ENCODE data around the gene CYTH1.

The CYTH1 gene

DNA sequence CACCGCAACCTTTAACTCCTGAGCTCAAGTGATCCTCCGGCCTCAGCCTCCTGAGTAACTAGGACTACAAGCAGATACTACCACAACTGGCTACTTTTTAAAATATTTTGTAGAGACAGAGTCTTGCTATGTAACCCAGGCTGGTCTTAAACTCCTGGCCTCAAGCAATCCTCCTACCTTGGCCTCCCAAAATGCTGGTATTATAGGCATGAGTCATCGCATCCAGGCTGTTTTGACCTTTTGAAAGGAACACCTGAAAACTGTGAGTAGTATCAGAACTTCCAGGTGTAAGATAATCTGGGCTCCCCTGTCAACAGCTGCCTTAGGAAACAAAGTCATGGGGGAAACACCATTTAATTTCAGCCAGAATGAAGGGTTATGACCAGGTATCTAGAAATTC, 77.5 kb downstream of the CYTH1 start:
- ChIA-PET POLR2A (interaction anchor here (0.7 kb wide), 1 partner anchor 218 kb away, joined by 5 read pairs; no protein-coding TSS in a partner anchor), CTCF (interaction anchor here (0.5 to 1.2 kb wide), 2 partner anchors 32 to 208 kb away, joined by 3 to 6 read pairs; no protein-coding TSS in a partner anchor)
- Histone ChIP-seq H3K36me3 (ENCODE audit: control insufficient read depth in 2 of 2, insufficient read depth in 1 of 2, low read length in 2 of 2) (peaks cover 18 to 57% of the 10 kb centered on the region in 2 experiments), H3K4me3 (ENCODE audit: low read depth, low read length) (no peak overlapping the region), H3K9me3 (ENCODE audit: control insufficient read depth, insufficient read depth, low read depth, low read length) (no peaks in the 10 kb centered on the region), H3K4me1 (ENCODE audit: control insufficient read depth, insufficient read depth, low read length) (peaks cover 16% of the 10 kb centered on the region), H3K27ac (ENCODE audit: extremely low read depth, low read depth, low read length) (no peak overlapping the region)
- TF ChIP-seq, protein P1, sequence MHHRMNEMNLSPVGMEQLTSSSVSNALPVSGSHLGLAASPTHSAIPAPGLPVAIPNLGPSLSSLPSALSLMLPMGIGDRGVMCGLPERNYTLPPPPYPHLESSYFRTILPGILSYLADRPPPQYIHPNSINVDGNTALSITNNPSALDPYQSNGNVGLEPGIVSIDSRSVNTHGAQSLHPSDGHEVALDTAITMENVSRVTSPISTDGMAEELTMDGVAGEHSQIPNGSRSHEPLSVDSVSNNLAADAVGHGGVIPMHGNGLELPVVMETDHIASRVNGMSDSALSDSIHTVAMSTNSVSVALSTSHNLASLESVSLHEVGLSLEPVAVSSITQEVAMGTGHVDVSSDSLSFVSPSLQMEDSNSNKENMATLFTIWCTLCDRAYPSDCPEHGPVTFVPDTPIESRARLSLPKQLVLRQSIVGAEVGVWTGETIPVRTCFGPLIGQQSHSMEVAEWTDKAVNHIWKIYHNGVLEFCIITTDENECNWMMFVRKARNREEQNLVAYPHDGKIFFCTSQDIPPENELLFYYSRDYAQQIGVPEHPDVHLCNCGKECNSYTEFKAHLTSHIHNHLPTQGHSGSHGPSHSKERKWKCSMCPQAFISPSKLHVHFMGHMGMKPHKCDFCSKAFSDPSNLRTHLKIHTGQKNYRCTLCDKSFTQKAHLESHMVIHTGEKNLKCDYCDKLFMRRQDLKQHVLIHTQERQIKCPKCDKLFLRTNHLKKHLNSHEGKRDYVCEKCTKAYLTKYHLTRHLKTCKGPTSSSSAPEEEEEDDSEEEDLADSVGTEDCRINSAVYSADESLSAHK (tag by site-specific recombination; IDR thresholded peaks at IDR 0.05) = no peak
- TF ChIP-seq ZNF658 (tag by site-specific recombination; IDR thresholded peaks at IDR 0.05) = no peak
- no peak for TF ChIP-seq GLI4 (tag by site-specific recombination; IDR thresholded peaks at IDR 0.05)

DNA sequence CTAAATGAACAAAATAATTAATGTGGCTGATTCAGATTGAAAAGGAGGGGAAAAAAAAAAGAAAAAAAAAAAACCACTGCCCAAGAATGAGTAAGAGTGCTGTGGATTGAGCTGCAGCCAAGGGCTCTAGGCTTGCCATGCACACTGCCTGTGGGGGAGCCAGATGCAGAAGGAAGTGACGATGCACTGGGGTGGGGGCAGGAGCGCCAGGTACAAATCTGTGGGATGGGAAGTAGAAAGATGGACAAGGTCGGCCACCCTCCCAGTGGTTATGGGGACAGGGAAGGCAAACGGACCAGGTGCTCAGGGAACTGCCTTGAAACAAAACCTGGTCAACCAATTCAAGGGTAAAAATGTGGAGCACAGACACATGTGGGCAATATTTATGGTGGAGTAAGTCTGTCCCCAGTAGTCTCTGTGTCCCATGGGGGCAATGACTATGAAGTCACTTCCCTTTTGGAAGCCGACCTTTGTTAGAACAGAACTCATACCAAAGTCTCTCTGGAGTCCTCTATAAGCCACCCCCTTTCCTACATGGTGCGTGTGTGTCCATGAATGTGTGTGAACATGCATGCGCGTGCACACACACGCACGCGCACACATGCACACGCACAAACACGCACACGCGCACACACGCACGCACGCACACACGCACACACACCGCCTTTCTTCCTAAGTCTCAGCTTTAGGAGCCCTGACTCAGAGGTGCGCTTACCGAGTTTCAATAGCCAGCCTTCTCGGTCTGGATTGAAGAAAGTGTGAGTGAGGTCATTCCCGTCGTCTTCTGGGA, 84.3 kb downstream of the CYTH1 start:
- ChIA-PET POLR2A (interaction anchor here (0.7 kb wide), 1 partner anchor 12 kb away, joined by 4 read pairs; no protein-coding TSS in a partner anchor), CTCF (interaction anchor here (0.5 to 1.8 kb wide), 4 partner anchors 10 to 613 kb away, joined by 3 to 6 read pairs (median 4); no protein-coding TSS in a partner anchor)
- H3K36me3 ChIP-seq (ENCODE audit: control insufficient read depth in 2 of 2, insufficient read depth in 1 of 2, low read length in 2 of 2) = peaks cover 53 to 88% of the 10 kb centered on the region in 2 experiments
- no peak overlapping the region for H3K27ac ChIP-seq (ENCODE audit: extremely low read depth, low read depth, low read length)
- no peaks in the 10 kb centered on the region for H3K4me1 ChIP-seq (ENCODE audit: control insufficient read depth, insufficient read depth, low read length)
- no peaks in the 10 kb centered on the region for H3K9me3 ChIP-seq (ENCODE audit: control insufficient read depth, insufficient read depth, low read depth, low read length)
- TF ChIP-seq, protein P2, sequence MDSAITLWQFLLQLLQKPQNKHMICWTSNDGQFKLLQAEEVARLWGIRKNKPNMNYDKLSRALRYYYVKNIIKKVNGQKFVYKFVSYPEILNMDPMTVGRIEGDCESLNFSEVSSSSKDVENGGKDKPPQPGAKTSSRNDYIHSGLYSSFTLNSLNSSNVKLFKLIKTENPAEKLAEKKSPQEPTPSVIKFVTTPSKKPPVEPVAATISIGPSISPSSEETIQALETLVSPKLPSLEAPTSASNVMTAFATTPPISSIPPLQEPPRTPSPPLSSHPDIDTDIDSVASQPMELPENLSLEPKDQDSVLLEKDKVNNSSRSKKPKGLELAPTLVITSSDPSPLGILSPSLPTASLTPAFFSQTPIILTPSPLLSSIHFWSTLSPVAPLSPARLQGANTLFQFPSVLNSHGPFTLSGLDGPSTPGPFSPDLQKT (IDR thresholded peaks at IDR 0.05; ENCODE audit: borderline replicate concordance, low read depth, low read length) = no peak
- TF ChIP-seq, protein P3, sequence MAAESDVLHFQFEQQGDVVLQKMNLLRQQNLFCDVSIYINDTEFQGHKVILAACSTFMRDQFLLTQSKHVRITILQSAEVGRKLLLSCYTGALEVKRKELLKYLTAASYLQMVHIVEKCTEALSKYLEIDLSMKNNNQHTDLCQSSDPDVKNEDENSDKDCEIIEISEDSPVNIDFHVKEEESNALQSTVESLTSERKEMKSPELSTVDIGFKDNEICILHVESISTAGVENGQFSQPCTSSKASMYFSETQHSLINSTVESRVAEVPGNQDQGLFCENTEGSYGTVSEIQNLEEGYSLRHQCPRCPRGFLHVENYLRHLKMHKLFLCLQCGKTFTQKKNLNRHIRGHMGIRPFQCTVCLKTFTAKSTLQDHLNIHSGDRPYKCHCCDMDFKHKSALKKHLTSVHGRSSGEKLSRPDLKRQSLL (tag by site-specific recombination; IDR thresholded peaks at IDR 0.05) = no peak
- no peak for TF ChIP-seq ZNF561 (tag by site-specific recombination; IDR thresholded peaks at IDR 0.05; ENCODE audit: borderline replicate concordance)
- H3K4me3 ChIP-seq (ENCODE audit: low read depth, low read length) = no peak overlapping the region

DNA sequence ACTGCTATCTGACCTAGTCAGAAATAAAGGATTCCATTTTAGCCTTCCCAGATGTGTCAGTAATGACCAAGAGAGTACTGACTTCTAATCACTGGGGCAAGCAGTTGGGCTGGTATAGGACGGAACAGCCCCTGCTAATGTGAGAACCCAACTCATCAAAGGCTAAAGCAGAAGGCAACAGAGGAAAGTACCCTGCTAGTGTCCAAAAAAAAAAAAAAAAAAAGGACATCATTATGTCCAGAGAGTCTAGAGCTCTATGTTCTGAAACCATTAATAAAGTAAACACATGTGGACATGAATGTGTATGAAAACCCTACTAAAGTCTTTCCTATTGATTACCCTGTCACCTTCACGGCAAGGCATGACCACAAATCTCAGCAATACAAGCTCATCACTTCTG, 85.0 kb downstream of the CYTH1 start:
- H3K9me3 ChIP-seq (ENCODE audit: control insufficient read depth, insufficient read depth, low read depth, low read length) = no peaks in the 10 kb centered on the region
- H3K4me1 ChIP-seq (ENCODE audit: control insufficient read depth, insufficient read depth, low read length) = no peaks in the 10 kb centered on the region
- no peak overlapping the region for H3K27ac ChIP-seq (ENCODE audit: extremely low read depth, low read depth, low read length)
- no peak for TF ChIP-seq ZNF670 (tag by site-specific recombination; IDR thresholded peaks at IDR 0.05; ENCODE audit: low read depth)
- no peak for TF ChIP-seq RBAK (tag by site-specific recombination; IDR thresholded peaks at IDR 0.05)
- TF ChIP-seq ZNF561 (tag by site-specific recombination; IDR thresholded peaks at IDR 0.05; ENCODE audit: borderline replicate concordance) = no peak
- TF ChIP-seq ZNF140 (tag by site-specific recombination; IDR thresholded peaks at IDR 0.05) = no peak
- TF ChIP-seq KLF10 (tag by site-specific recombination; IDR thresholded peaks at IDR 0.05) = no peak
- CTCF ChIA-PET = interaction anchor here (0.6 to 1.9 kb wide), 3 partner anchors 10 to 14 kb away, joined by 4 to 10 read pairs (median 5); no protein-coding TSS in a partner anchor
- H3K36me3 ChIP-seq (ENCODE audit: control insufficient read depth in 2 of 2, insufficient read depth in 1 of 2, low read length in 2 of 2) = peaks cover 53 to 90% of the 10 kb centered on the region in 2 experiments
- POLR2A ChIA-PET = interaction anchor here (0.6 to 0.7 kb wide), 2 partner anchors 11 to 125 kb away, joined by 4 to 5 read pairs; no protein-coding TSS in a partner anchor
- H3K4me3 ChIP-seq (ENCODE audit: low read depth, low read length) = no peak overlapping the region

Measured in HEK293 (cell line).